Measurements from ENCODE around the gene DMD.

The DMD gene

DNA sequence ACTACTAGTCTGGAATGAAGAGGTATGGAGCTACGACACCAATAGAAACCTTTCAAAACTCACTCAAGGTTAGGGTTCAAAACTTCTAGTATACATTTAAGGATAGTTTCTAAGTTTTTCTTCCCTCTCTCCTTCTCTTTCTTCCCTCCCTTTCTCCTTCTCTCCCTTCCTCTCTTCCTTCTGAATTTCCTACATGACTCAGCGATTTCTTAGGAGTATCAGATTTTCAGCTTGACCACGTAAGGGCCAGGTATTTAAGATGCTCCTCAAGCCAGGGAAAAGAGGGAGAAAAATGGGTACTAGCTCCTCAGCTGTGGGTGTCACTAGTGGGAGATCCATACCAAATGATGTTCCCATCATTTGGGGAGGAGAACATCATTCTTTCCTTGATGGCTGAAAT, 2083.6 kb downstream of the DMD start:
- H3K4me1 ChIP-seq (ENCODE audit: insufficient read depth, low read length): no peaks in the 10 kb centered on the region
- no peak overlapping the region for H3K4me3 ChIP-seq (ENCODE audit: low read depth in 1 of 2, low read length in 2 of 2)
- TF ChIP-seq, protein P1, sequence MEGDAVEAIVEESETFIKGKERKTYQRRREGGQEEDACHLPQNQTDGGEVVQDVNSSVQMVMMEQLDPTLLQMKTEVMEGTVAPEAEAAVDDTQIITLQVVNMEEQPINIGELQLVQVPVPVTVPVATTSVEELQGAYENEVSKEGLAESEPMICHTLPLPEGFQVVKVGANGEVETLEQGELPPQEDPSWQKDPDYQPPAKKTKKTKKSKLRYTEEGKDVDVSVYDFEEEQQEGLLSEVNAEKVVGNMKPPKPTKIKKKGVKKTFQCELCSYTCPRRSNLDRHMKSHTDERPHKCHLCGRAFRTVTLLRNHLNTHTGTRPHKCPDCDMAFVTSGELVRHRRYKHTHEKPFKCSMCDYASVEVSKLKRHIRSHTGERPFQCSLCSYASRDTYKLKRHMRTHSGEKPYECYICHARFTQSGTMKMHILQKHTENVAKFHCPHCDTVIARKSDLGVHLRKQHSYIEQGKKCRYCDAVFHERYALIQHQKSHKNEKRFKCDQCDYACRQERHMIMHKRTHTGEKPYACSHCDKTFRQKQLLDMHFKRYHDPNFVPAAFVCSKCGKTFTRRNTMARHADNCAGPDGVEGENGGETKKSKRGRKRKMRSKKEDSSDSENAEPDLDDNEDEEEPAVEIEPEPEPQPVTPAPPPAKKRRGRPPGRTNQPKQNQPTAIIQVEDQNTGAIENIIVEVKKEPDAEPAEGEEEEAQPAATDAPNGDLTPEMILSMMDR (IDR thresholded peaks at IDR 0.05; ENCODE audit: borderline replicate concordance, extremely low read depth, low read length, poor library complexity, severe bottlenecking): no peak
- no peak for TF ChIP-seq EZH2 (IDR thresholded peaks at IDR 0.05; ENCODE audit: borderline replicate concordance, low read depth, low read length, severe bottlenecking)
- H3K9ac ChIP-seq (ENCODE audit: low read depth, low read length): no peak overlapping the region
- H4K20me1 ChIP-seq (ENCODE audit: insufficient read depth, low read length): no peaks in the 10 kb centered on the region
- H3K27me3 ChIP-seq (ENCODE audit: insufficient read depth, low read length, poor library complexity): no peaks in the 10 kb centered on the region
- DNase-seq (no peak), ATAC-seq (ENCODE audit: insufficient read depth, low read depth) (no peak)
- no peak overlapping the region for H3K4me2 ChIP-seq (ENCODE audit: insufficient read depth, low read length)
- no peaks in the 10 kb centered on the region for H3K9me3 ChIP-seq (ENCODE audit: insufficient read depth, low read length, severe bottlenecking)
- H3K27ac ChIP-seq (ENCODE audit: low read length): no peak overlapping the region
- H3K36me3 ChIP-seq (ENCODE audit: insufficient read depth, low read length): no peaks in the 10 kb centered on the region
- no peaks in the 10 kb centered on the region for H3K79me2 ChIP-seq (ENCODE audit: insufficient read depth, low read length)
- H2AFZ ChIP-seq (ENCODE audit: low read depth, low read length): no peak overlapping the region

GRCh38 chrX:31126205-31126604, 2085.1 kb downstream of the DMD start:
- H3K4me2 ChIP-seq (ENCODE audit: insufficient read depth, low read length): no peak overlapping the region
- no peak for DNase-seq
- H3K4me1 ChIP-seq (ENCODE audit: insufficient read depth, low read length): no peaks in the 10 kb centered on the region
- ATAC-seq (ENCODE audit: insufficient read depth, low read depth): no peak
- H3K36me3 ChIP-seq (ENCODE audit: insufficient read depth, low read length): no peaks in the 10 kb centered on the region
- H4K20me1 ChIP-seq (ENCODE audit: insufficient read depth, low read length): no peaks in the 10 kb centered on the region
- no peak overlapping the region for H2AFZ ChIP-seq (ENCODE audit: low read depth, low read length)
- no peaks in the 10 kb centered on the region for H3K27me3 ChIP-seq (ENCODE audit: insufficient read depth, low read length, poor library complexity)
- no peak overlapping the region for H3K4me3 ChIP-seq (ENCODE audit: low read depth in 1 of 2, low read length in 2 of 2)
- no peaks in the 10 kb centered on the region for H3K79me2 ChIP-seq (ENCODE audit: insufficient read depth, low read length)
- H3K9me3 ChIP-seq (ENCODE audit: insufficient read depth, low read length, severe bottlenecking): no peaks in the 10 kb centered on the region
- H3K27ac ChIP-seq (ENCODE audit: low read length): no peak overlapping the region
- no peak overlapping the region for H3K9ac ChIP-seq (ENCODE audit: low read depth, low read length)
- TF ChIP-seq EZH2 (IDR thresholded peaks at IDR 0.05; ENCODE audit: borderline replicate concordance, low read depth, low read length, severe bottlenecking): no peak
- TF ChIP-seq, protein P1 (IDR thresholded peaks at IDR 0.05; ENCODE audit: borderline replicate concordance, extremely low read depth, low read length, poor library complexity, severe bottlenecking): no peak

DNA sequence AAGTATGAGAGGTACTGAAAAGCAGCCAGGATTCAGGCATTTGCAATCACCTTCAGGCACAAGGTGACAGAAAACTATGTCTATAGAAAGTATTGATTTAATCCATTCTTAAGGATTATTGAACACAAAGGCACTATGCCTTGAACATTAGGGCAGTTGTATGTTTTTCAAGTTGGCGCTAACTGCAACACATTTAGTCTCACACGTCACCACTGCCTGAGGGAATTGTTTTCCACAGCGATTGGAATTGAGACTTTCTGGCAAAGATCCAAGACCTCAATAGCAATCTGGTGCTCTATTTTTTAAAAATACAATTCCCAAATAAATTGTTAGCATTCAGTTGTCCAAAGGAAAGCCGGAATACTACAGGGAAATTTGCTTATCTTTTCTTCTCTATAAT, 2086.8 kb downstream of the DMD start:
- Histone ChIP-seq H3K27me3 (ENCODE audit: insufficient read depth, low read length, poor library complexity) (no peaks in the 10 kb centered on the region), H3K36me3 (ENCODE audit: insufficient read depth, low read length) (no peaks in the 10 kb centered on the region)
- no peak for ATAC-seq (ENCODE audit: insufficient read depth, low read depth)

More for the DNA sequence above, 2086.8 kb downstream of the DMD start:
- no peak for TF ChIP-seq EZH2 (IDR thresholded peaks at IDR 0.05; ENCODE audit: borderline replicate concordance, low read depth, low read length, severe bottlenecking)
- TF ChIP-seq, protein P1 (IDR thresholded peaks at IDR 0.05; ENCODE audit: borderline replicate concordance, extremely low read depth, low read length, poor library complexity, severe bottlenecking): no peak
- no peaks in the 10 kb centered on the region for H3K4me1 ChIP-seq (ENCODE audit: insufficient read depth, low read length)
- no peak for DNase-seq
- H3K4me3 ChIP-seq (ENCODE audit: low read depth in 1 of 2, low read length in 2 of 2): no peak overlapping the region
- H3K79me2 ChIP-seq (ENCODE audit: insufficient read depth, low read length): no peaks in the 10 kb centered on the region
- H3K4me2 ChIP-seq (ENCODE audit: insufficient read depth, low read length): no peak overlapping the region
- no peak overlapping the region for H3K9ac ChIP-seq (ENCODE audit: low read depth, low read length)
- no peak overlapping the region for H2AFZ ChIP-seq (ENCODE audit: low read depth, low read length)
- H4K20me1 ChIP-seq (ENCODE audit: insufficient read depth, low read length): no peaks in the 10 kb centered on the region
- no peaks in the 10 kb centered on the region for H3K9me3 ChIP-seq (ENCODE audit: insufficient read depth, low read length, severe bottlenecking)
- H3K27ac ChIP-seq (ENCODE audit: low read length): no peak overlapping the region

Data from DND-41 (cell line).